Activated CD4-positive, alpha-beta T cell treated with anti-CD3 and anti-CD28 coated beads, Interleukin-2, amount 50 U/mL, for 16 hours (primary cell): Measurements from ENCODE around the gene KLHL13.
"Not testable (repeated sequence)": the region's sequence is repeated elsewhere in the genome, so short reads cannot be mapped to it uniquely, and the experiment has no call there.

Experiments used
- DNase-seq: peaks from one replicate; pipeline ENCODE4 v3.0.0-alpha.2; 2020

Gene KLHL13

DNA sequence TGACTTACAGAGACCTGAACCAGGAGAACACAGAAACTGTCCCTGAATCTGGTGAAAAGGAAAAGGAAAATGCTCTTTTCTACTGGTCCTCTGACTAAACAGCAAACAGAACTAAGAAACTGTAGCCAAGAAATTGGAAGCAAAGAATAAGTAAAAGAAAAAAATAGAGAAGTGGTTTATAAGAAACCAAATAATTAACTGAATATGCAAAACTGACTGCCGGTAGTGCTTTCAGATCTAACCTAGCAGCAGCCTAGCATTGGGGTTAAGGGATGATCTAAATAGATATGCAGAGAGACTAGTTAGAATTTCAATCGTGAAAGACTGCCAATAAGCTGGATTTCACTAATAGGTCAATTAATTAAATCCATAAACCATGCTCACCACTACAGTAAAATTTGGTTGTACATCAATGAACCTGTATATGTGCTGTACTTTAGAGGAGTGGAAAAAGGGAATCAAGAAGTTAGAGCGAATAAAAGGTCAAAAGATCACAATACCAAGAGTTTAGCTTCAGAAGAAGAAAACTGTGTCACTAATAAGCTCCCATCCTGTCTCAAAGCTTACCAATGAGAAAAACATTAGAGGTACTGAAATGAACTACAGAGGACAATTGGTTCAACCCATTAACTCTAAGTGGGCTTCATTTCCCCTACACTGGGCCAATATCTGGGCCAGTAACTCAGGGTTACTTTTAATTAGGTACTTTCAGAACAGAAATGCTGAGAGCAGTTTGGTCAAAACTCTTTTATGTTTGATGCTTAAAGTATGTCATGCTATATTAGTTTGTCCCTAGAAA is 53.6 kb downstream of the KLHL13 start:
- no peak for DNase-seq

DNA sequence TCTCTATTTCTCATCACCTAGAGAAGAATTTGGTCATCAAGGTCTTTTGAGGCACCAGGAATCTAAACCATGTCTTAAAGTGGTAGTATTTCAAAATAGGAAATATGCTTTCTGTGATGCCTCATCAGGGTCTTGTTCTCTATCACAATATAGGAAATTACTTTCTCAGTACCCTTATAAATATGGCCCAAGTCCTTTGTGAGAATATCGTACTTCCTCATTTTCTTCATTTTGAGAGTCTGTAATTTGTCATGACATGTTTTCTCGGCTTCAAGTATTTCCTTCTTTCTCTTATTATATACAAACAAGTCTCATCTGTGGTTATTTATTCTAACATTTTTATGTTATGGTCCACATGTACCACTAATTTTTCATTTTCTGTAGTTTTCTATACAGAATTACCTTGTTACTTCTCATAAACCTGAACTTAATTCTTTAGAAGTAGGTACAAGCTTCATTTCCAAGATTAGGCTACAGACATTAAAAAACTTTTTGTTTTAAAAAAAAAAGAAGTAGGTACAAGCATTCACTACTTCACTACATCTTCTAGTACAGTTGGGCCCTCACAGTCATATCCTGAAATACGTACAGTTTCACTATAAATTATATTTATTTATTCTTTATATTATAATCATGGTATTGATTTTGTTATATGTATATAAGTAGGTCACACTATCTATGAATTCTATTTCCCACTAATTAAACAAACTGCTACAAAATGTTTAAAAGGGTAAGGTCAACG is 54.4 kb downstream of the KLHL13 start:
- no peak for DNase-seq

DNA sequence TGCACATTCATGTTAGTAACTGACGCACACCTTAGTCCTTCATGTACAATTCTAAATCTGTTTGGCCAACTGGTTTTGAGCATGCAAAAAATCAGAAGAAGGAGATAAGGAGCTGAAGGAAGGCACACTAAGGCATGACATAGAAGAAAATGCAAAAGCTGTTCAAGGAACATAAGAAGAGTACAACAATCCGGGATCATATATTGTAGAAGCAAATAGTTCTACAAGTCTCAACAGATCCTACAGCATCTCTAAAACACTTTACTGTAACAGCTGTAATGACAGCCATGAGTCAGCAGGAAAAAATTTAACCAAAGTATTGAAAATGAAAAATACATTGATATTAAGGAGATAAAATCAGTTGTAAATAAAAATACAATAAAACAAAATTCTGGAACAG is 57.7 kb downstream of the KLHL13 start:
- DNase-seq: no peak

GRCh38 chrX:118056870-118057269 is 59.7 kb downstream of the KLHL13 start:
- DNase-seq: no peak

DNA sequence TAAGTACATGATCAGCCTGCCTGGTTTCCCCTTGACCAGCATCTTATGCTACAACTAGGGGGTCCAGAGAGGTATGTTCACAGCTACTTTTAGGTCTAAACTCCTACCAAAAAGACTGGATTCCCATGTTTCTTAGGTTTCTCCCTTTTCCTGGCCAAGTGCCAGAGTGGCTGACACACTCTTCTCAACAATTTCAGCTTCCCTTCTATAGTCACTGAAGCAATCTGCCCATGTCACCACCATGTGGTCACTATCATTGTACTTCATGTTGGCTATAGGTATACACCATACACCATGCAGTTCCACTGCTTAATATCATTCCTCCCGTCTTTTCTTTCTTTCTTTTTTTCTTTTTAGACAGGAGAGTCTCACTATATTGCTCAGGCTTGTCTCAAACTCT is 66.9 kb downstream of the KLHL13 start:
- no peak for DNase-seq

GRCh38 chrX:118047446-118048186 is 69.0 kb downstream of the KLHL13 start:
- no peak for DNase-seq

- DNase-seq: no peak
Measured at GRCh38 chrX:118039591-118039990, 77.0 kb downstream of the KLHL13 start.

DNA sequence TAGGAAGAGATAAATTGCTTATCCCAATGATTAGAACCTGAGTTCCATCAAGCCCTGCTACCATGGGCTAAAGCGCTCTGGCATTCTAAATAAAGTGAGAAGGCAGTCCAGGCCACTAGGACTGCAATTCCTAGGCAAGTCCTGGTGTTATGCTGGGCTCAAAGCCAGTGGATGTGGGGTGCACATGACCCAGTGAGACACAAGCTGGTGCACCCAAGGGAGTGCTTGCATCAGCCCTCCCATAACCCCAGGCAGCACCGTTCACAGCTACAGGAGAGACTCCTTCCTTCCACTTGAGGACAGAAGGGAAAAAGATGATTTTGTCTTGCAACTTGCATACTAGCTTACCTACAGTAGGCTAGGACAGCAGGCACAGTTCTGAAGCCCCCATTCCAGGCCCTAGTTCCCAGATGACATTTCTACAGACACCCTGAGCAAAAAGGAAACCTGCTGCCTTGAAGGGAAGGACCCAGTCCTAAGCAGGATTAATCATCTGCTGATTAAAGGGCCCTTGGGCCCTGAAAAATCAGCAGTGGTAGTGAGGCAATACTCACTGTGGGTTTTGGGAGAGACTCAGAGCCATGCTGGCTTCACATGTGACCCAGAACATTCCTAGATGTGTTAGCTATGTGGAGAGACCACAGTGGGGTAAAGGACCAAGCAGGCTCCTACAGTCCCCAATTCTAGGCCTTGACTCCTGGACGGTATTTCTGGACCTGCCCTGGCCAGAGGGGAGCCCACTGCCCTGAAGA is 77.8 kb downstream of the KLHL13 start:
- DNase-seq: no peak

GRCh38 chrX:118026631-118027030 is 90.0 kb downstream of the KLHL13 start:
- no peak for DNase-seq

GRCh38 chrX:118025226-118025625 is 91.4 kb downstream of the KLHL13 start:
- no peak for DNase-seq

- no peak for DNase-seq
Measured at GRCh38 chrX:118024482-118024881, 92.1 kb downstream of the KLHL13 start.

- DNase-seq: no peak
Measured at GRCh38 chrX:118022753-118023152, 93.9 kb downstream of the KLHL13 start.

DNA sequence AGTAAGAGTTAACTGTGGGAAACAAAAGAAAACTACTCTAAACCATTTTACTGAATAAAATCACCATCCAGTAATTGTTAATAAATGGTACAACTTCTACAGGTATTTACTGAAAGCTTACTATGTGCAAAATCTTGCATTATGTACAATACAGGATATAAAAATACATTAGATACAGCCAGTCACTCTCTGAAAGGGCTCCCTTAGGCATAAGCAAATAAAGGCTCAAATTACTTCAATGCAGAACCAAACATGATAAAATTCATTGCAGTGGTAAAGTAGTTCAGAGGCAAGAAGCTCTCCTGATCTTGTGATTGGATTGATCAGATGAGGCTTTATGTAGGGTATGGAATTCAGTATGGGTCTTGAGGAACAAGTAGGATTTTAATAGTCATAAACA is 100.2 kb downstream of the KLHL13 start:
- DNase-seq: no peak

GRCh38 chrX:118002417-118002816 is 114.2 kb downstream of the KLHL13 start:
- not testable (repeated sequence) for DNase-seq

GRCh38 chrX:118000518-118000917 is 116.1 kb downstream of the KLHL13 start:
- DNase-seq: no peak

GRCh38 chrX:117998171-117998570 is 118.4 kb downstream of the KLHL13 start:
- no peak for DNase-seq

DNA sequence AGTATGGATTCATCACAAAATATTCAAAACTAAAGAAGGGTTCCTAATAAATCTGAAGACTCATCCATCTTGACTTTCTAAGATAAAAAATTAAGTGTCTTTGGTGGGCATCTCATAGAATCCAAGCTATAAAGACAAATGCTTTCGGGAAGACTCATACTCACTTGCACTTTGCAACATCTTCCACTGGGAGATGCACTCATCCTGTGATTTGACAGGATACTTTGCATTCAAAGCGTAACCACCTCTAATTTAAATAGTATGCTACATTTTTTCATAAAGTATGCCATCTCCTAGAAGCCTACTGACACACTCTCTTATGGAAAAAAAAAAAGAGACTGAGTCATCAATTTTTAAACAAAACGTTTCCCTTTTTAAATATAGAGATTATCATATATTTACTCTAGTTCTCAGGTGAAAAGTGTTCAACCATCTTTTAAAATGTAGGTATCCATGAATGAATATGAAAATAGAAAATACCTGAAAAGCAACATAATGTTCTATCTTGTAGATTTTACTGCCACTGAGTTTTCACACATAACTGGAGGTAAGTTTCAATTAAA is 119.6 kb downstream of the KLHL13 start:
- no peak for DNase-seq

- DNase-seq: no peak
Measured at GRCh38 chrX:117996408-117996807, 120.2 kb downstream of the KLHL13 start.

GRCh38 chrX:117995378-117995777 is 121.2 kb downstream of the KLHL13 start:
- DNase-seq: no peak

DNA sequence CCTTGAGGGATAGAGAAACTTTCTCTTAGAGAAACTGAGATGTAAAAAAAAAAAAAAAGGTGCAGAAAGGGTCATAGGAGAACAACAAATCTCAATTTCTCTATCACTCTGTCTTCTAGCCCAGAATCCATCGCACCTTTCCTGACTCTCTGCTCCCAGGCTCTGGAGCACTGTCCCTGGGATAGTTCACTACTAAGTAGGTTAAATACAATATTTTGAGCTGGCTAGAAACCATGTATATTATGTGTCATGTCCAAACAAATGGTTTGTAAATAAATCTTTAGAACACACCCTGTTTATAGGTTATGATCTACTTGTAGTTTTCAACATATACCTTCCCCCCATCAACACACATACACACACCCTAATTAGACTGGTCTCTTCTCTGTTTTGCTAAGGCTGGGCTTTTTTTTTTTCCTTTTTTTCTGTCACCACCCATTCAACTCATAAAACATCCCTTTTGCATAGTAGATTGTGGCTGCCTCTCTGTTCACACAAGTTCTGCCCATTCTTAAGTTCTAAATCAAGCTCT is 124.4 kb downstream of the KLHL13 start:
- DNase-seq: no peak

DNA sequence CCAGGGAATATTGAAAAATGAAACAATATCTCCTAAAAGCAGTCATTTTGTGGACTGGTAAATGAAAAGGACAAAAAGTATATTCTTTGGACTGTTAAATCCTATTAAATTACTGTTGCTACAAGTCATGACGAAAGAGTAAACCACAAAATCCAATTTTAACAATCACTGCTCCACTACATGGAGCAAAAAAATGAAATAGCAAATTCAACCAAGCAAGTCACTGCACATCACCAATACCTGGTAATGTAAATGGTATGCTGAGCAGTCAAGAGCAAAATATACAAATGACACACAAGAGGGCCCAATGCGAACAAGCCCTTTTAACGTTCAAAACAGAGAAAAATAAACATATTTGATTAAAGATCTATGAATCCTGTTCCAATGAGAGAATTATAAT is 126.2 kb downstream of the KLHL13 start:
- DNase-seq: no peak

DNA sequence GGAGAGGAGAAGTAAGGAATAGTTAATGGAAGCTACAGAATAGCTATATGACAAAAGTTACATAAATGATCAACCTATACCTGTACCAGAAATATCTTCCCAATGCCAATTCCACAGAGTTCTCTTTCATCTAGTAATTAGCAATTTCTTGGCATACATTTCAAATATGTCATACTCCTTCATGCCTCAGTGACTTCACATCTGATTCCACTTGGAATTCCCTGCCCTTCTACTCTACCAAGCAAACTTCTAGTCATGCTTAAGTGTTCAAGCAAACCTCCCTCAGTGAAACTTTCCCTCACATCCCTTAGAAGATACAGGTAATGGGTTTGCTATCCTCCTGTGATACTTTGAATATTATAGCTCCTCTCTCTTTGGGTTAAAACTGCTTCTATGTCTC is 127.1 kb downstream of the KLHL13 start:
- no peak for DNase-seq
